ENCODE data around the gene ENTPD6.
A peak's percentile ranks its signal among the peaks of the same experiment; 100 is the strongest.
"Not testable (repeated sequence)": the region's sequence is repeated elsewhere in the genome, so short reads cannot be mapped to it uniquely, and the experiment has no call there.

The ENTPD6 gene

GRCh38 chr20:25233016-25233772, 37.7 kb downstream of the ENTPD6 start:
- Mint-ChIP-seq H3K4me3 (no peak overlapping the region), H3K27me3 (ENCODE audit: low read depth) (no peaks in the 10 kb centered on the region), H3K27ac (no peak overlapping the region), H3K36me3 (ENCODE audit: low read depth) (no peaks in the 10 kb centered on the region), H3K9me3 (no peaks in the 10 kb centered on the region), H3K4me1 (ENCODE audit: low read depth) (peaks cover 10% of the 10 kb centered on the region)

GRCh38 chr20:25234009-25234849, 38.7 kb downstream of the ENTPD6 start:
- not testable (repeated sequence) for H3K9me3 Mint-ChIP-seq

GRCh38 chr20:25236450-25237304, 41.2 kb downstream of the ENTPD6 start:
- Mint-ChIP-seq H3K27ac (no peak overlapping the region), H3K4me1 (ENCODE audit: low read depth) (peaks cover 19% of the 10 kb centered on the region), H3K9me3 (no peaks in the 10 kb centered on the region), H3K27me3 (ENCODE audit: low read depth) (peaks cover 3% of the 10 kb centered on the region), H3K4me3 (no peak overlapping the region), H3K36me3 (ENCODE audit: low read depth) (no peaks in the 10 kb centered on the region)

More at GRCh38 chr20:25234009-25234849, 38.7 kb downstream of the ENTPD6 start:
- not testable (repeated sequence) for H3K27me3 Mint-ChIP-seq (ENCODE audit: low read depth); H3K27ac Mint-ChIP-seq; H3K36me3 Mint-ChIP-seq (ENCODE audit: low read depth); H3K4me3 Mint-ChIP-seq
- H3K4me1 Mint-ChIP-seq (ENCODE audit: low read depth): peaks cover 17% of the 10 kb centered on the region

GRCh38 chr20:25237610-25238318, 42.3 kb downstream of the ENTPD6 start:
- peaks cover 19% of the 10 kb centered on the region for H3K4me1 Mint-ChIP-seq (ENCODE audit: low read depth)
- H3K27ac Mint-ChIP-seq: peak overlapping the region; percentile 79
- no peaks in the 10 kb centered on the region for H3K9me3 Mint-ChIP-seq
- H3K27me3 Mint-ChIP-seq (ENCODE audit: low read depth): peaks cover 9% of the 10 kb centered on the region
- no peaks in the 10 kb centered on the region for H3K36me3 Mint-ChIP-seq (ENCODE audit: low read depth)
- H3K4me3 Mint-ChIP-seq: peak overlapping the region; percentile 19

- Mint-ChIP-seq H3K27me3 (ENCODE audit: low read depth) (peaks cover 15% of the 10 kb centered on the region), H3K36me3 (ENCODE audit: low read depth) (no peaks in the 10 kb centered on the region), H3K4me1 (ENCODE audit: low read depth) (peaks cover 19% of the 10 kb centered on the region), H3K27ac (peak overlapping the region; percentile 79), H3K4me3 (no peak overlapping the region), H3K9me3 (no peaks in the 10 kb centered on the region)
Observed at GRCh38 chr20:25238319-25239037, 43.0 kb downstream of the ENTPD6 start.

GRCh38 chr20:25239387-25240370, 44.2 kb downstream of the ENTPD6 start:
- Mint-ChIP-seq H3K4me3 (no peak overlapping the region), H3K36me3 (ENCODE audit: low read depth) (no peaks in the 10 kb centered on the region), H3K27ac (no peak overlapping the region), H3K4me1 (ENCODE audit: low read depth) (peaks cover 19% of the 10 kb centered on the region), H3K9me3 (no peaks in the 10 kb centered on the region), H3K27me3 (ENCODE audit: low read depth) (peaks cover 15% of the 10 kb centered on the region)

- not testable (repeated sequence) for H3K4me3 Mint-ChIP-seq; H3K9me3 Mint-ChIP-seq; H3K36me3 Mint-ChIP-seq (ENCODE audit: low read depth); H3K27ac Mint-ChIP-seq
- Mint-ChIP-seq H3K27me3 (ENCODE audit: low read depth) (peaks cover 20% of the 10 kb centered on the region), H3K4me1 (ENCODE audit: low read depth) (peaks cover 19% of the 10 kb centered on the region)
Observed at GRCh38 chr20:25240851-25241658, 45.5 kb downstream of the ENTPD6 start.

- H3K27ac Mint-ChIP-seq; H3K4me3 Mint-ChIP-seq; H3K9me3 Mint-ChIP-seq; H3K36me3 Mint-ChIP-seq (ENCODE audit: low read depth): not testable (repeated sequence)
- Mint-ChIP-seq H3K27me3 (ENCODE audit: low read depth) (peaks cover 22% of the 10 kb centered on the region), H3K4me1 (ENCODE audit: low read depth) (peaks cover 19% of the 10 kb centered on the region)
Observed at GRCh38 chr20:25241659-25241955, 46.1 kb downstream of the ENTPD6 start.

- Mint-ChIP-seq H3K4me1 (ENCODE audit: low read depth) (peaks cover 23% of the 10 kb centered on the region), H3K4me3 (no peak overlapping the region), H3K36me3 (ENCODE audit: low read depth) (no peaks in the 10 kb centered on the region), H3K27me3 (ENCODE audit: low read depth) (peaks cover 28% of the 10 kb centered on the region), H3K9me3 (no peaks in the 10 kb centered on the region), H3K27ac (no peak overlapping the region)
Observed at GRCh38 chr20:25242231-25242630, 46.7 kb downstream of the ENTPD6 start.

- Mint-ChIP-seq H3K27ac (no peak overlapping the region), H3K9me3 (no peaks in the 10 kb centered on the region), H3K4me1 (ENCODE audit: low read depth) (peaks cover 12% of the 10 kb centered on the region), H3K4me3 (no peak overlapping the region), H3K36me3 (ENCODE audit: low read depth) (no peaks in the 10 kb centered on the region), H3K27me3 (ENCODE audit: low read depth) (peaks cover 28% of the 10 kb centered on the region)
Observed at GRCh38 chr20:25243416-25243979, 48.0 kb downstream of the ENTPD6 start.

- peaks cover 16% of the 10 kb centered on the region for H3K4me1 Mint-ChIP-seq (ENCODE audit: low read depth)
- H3K27ac Mint-ChIP-seq: no peak overlapping the region
- H3K36me3 Mint-ChIP-seq (ENCODE audit: low read depth): peaks cover 3% of the 10 kb centered on the region
- no peaks in the 10 kb centered on the region for H3K9me3 Mint-ChIP-seq
- peaks cover 28% of the 10 kb centered on the region for H3K27me3 Mint-ChIP-seq (ENCODE audit: low read depth)
- peak overlapping the region; percentile 14 for H3K4me3 Mint-ChIP-seq
Observed at GRCh38 chr20:25244976-25245375, 49.5 kb downstream of the ENTPD6 start.

GRCh38 chr20:25245461-25245860, 49.9 kb downstream of the ENTPD6 start:
- peaks cover 28% of the 10 kb centered on the region for H3K27me3 Mint-ChIP-seq (ENCODE audit: low read depth)
- no peaks in the 10 kb centered on the region for H3K9me3 Mint-ChIP-seq
- H3K4me3 Mint-ChIP-seq: peak overlapping the region; percentile 14
- H3K27ac Mint-ChIP-seq: no peak overlapping the region
- H3K36me3 Mint-ChIP-seq (ENCODE audit: low read depth): peaks cover 3% of the 10 kb centered on the region
- peaks cover 16% of the 10 kb centered on the region for H3K4me1 Mint-ChIP-seq (ENCODE audit: low read depth)

Measured in T-helper 1 cell treated with Interleukin-12 subunit alpha and Interleukin-12 subunit beta and Interleukin-4 antibody, amounts not matched to agents 30 μg/mL and 1 μg/mL, for 36 hours (primary cell).